G401.6 (cell line): Measurements from ENCODE around the gene FBXL17.

Source experiments
- FAIRE-seq: peaks from 2 replicates; lab custom pipeline; 2012; peaks lifted over from hg19 to GRCh38; lab: Jason Lieb, UNC

The FBXL17 gene

DNA sequence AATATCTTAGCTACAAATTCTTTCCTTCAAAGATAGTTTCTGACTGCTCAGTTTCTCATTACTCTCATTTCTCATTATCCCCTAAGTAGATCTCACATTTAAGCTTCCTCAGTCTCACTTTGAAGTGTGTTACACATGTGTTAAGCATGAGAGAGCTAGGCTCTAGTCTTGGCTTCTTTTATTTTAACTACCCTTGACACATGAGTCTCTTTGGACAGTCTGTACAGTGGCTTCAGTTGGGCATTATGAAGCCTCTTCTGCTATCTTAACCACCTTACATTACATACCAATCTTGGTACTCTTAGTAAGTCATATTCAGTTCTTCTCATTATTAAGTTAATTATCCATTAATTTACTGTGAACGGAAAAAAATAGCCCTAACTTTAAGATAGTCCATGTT lies 232.5 kb downstream of the FBXL17 start:
- no peak for FAIRE-seq

DNA sequence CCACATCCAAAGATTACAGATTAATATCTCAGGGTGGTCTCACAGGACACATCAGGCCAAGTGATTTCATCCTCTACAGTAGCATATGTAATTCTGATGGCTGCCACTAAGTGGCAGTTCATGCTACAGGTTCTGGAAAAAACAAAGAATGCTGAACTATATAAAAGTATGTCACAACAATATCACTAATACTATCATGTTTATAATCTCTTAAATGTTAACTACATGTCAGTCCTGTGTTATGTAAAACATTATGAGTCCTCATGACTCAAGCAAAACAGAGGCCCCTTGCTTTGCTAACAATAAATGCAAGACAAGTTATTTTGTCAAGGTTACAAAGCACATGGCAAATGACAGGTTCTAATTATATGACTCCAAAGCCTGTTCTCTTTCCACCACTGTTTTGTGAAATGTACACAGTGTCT lies 233.2 kb downstream of the FBXL17 start:
- FAIRE-seq: peak; percentile 88

DNA sequence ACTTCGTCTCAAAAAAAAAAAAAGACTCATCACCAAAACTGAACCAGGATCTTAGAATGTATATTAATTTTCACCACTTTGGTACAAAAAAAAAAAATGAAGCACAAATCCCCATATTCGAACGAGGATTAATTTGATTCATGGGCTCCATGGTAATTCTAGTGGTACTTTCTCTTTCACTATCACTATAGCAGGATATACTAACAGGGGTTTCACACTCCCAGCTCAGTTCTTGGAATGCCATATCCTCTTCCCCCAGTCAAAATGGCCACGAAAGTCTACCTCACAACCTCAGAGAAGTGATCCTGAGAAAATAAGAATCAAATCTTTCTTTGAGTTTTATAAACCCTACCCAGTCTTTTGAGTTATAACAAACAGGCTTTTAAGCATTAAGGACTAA lies 235.7 kb downstream of the FBXL17 start:
- no peak for FAIRE-seq

DNA sequence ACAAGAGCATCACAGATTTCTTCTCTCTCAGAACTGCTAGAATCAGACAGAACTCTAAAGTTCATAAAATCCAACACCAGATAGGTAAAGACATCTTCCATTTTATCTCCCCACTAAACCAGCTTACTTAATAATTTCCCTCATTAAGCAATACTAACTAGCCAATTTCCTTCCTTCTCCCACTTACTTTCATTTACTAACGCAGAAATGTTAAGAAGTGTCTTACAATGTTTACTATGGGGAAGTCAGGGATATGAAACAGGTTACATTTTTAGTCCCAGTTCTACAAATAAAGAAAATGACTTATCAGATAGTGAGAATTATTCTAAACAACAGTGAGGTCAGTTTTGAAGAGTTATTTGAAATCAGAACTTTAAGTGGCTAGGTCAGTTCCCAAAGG lies 236.5 kb downstream of the FBXL17 start:
- no peak for FAIRE-seq

DNA sequence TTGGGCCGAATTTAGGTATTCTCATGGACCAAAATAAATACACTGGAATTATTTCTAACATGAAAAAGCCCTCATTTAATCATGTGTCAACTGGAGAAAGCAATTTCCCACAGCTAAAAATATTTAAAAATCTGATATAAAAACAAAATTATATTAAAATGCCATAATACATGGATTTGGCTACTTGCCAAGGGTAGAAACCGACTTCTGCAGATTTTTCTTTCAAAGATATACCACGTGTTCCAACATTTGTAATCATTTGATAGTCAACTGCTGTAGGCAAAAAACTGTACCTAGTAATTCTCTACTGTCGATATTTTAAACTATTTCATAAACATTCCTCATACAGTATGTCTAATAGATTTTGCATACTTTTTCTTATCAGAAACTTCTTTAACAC lies 237.6 kb downstream of the FBXL17 start:
- FAIRE-seq: no peak

DNA sequence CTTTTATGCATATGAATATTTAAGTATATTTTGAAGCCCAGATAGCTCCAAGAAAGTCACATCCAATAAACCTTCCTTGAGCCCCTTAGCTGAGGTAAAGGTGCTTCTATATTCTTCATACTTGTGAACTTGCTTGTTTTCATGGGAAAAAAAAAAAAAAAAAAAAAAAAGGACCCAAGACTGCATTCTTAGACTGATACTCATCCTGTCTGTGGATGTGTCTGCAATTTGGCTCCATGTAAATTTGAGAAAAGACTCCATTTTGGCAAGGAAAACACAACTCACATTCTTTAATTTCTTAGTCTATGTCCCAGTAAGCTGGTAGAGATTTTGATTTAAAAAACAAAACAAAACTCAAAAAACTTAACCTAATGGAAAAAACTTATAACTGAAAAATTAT lies 238.3 kb downstream of the FBXL17 start:
- no peak for FAIRE-seq

DNA sequence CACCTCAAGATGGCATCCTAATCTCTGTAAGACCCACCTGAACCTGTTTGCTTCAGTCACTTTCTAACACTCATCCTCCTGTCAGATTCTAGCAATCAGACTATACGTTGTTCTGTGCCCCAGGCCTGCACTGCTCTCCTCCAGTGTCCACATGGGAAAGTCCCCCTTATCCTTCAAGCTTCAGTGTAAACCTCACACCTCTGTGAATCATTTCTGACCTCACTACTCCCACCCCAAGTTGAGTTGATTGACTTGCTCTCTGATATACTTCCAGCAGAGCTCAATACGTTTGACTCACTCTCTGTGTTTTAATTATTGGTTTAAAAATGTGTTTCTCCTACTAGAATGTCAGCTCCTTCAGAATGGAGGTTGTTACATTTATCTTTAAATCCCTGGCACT lies 240.2 kb downstream of the FBXL17 start:
- FAIRE-seq: no peak

DNA sequence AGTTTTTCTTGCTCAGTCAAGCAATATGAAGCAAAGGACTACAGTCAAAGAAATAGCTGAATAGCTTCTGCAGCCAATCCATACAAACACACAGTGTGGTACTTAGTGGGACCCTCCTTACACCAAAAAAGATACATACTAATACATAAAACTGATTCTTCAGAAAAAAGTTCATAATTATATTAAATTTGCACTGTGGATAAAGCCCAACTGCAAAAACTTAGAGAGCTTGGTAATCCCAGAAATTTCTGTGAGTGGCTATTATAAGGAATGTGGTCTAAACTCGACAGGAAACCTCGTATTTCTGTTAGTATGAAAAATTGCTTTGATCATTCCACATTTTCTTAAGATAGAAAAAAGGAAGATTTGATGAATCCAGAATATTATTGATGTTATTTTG lies 245.4 kb downstream of the FBXL17 start:
- FAIRE-seq: no peak

DNA sequence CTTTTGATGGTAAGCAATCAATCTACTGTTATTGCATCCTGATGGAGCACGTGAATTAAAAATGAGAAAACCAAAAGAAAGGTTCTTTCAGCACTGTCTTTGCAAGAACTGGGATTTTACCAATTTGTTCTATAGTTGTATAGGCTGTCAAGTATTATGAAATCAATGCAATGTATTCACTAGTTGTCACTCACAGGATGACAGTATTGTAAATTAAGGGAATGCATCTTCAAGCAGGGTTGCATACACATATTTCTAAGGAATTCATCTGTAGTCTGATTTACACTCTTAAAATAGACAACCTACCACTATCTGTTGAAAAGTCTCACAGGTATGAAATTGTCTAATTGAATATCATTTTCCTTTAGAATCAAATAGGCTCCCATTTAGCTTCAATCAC lies 252.8 kb downstream of the FBXL17 start:
- FAIRE-seq: no peak

DNA sequence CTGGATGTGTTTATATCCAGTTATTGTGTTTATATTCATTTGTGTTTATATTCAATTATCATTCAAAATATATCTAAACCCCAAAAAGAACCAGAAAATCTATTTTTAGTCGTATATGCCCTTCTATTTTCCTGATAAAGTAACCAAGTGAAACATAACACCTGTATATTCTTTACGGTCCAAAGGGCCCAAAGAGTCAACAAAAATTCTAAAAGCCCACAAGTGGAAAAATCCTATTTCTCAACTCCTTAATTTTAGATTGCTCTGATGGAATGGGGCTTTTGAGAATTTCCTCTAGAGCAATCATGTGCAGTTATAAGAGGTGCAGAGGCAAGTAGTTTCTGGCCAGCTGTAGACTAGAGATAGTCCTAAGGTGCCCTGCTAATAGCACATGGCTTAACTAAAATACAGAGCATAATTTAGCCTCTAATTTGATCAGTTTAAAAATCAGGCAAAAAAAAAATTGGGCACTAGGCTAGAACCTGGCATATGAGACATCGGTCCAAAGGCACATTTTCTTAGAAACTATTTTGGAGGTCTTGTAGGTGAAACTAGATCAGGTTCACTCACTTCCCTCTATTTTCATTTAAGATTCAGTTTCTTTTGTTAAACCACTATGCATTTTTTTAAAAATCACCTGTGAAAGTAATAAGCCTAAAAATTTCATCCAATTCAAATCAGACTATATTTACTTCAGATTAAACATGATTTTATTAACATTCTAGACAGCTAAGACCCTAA lies 256.0 kb downstream of the FBXL17 start:
- no peak for FAIRE-seq

DNA sequence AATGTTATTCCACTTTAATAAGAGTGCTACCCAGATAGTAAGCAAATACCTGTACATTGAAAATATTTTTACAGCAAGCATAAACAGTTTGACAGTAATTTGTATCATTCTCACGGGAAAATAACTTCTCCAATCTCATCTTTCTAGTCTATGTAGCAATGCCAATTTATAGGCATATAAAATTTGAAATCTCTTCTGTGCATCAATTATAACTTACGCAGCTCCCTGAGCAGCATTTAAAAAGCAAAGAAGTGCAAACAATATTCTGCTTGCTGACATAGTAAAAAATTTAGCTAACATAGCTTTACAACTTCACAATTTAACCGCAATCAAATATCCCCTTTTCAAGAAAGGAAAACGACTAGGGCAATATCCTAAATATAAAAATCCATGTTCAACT lies 257.3 kb downstream of the FBXL17 start:
- FAIRE-seq: no peak

DNA sequence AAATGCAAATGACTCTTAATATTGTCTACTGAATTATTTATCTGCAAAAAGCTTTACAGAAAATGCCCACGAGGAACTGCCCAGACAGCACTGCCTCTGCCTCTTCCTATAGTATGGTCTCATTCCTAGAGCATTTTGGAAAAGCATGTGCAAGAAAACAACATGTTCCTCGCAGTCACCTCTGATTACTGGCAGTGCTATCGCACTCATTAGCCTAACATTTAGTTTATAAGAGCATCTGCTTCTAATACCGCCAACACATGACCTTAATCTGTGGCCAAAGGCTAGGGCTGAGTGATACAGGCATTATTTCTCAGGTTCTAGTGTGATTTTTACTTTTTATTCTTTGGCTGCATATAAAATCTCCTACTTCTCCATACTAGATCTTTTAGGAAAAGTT lies 259.2 kb downstream of the FBXL17 start:
- no peak for FAIRE-seq

DNA sequence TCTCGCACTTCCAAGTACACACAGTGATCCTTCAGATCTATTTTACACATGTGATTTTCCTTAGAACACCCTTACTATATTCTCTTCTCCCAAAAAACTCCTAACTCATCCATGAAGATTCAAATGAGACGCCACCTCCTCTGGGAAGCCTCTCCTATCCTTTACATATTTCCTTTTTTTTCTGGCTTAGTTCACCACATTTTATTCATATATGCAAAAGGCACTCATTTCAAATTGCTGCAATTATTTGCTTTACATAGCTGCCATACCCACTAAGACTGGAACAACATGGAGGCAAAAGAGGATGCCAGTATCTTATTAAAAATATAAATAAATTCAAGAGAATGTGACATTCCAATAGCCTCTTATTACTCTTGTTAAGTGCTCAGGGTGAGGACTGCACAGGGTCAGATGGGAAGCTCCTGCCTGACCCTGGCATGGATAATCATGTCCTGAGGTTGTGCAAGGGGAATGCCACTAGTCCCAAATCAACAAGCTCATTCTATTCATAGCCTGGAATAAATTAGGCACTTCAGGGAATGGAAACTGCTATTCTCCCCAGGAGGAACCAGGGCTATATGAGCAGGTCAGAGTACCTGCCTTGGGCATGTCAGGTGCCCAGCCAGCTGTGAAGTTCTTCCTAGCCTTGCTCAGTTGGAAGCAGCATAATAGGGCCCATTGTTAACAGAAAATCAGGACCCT lies 262.9 kb downstream of the FBXL17 start:
- FAIRE-seq: no peak

DNA sequence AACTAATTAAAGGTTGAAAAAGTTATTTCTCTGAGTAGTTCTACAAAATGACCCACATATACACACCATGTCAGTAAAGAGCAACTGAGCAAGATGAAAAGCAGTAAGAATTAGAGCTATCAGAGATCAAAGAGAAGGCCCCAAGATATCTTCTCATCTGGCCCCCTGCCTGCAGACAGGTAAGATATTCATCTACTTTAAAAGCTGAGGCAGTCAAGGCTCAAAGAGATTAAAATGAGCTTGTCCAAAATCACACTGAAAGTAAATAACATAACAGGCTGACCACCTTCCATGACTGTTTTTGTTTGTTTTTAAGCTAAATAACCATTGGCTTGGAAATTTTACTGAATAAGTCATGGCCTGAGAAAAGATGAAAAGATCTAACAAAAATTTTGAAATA lies 266.2 kb downstream of the FBXL17 start:
- FAIRE-seq: no peak

DNA sequence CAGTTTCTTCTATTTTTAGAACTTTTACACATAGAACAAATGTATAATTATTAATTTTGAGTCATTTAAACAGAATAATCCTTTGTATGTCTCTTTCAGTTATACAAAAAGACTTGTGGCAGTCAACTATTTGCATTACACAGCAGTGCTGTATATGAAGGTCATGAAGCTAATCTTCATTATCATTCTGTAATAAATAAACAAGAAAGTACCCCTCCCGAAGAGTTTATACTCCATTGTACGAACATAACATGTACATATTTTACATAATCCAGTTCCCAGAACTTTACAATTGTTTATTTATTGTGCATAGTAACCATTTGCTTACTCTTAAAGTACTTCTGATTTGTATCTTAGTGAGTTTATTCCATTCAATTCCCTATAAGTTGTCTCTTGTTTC lies 267.9 kb downstream of the FBXL17 start:
- no peak for FAIRE-seq

DNA sequence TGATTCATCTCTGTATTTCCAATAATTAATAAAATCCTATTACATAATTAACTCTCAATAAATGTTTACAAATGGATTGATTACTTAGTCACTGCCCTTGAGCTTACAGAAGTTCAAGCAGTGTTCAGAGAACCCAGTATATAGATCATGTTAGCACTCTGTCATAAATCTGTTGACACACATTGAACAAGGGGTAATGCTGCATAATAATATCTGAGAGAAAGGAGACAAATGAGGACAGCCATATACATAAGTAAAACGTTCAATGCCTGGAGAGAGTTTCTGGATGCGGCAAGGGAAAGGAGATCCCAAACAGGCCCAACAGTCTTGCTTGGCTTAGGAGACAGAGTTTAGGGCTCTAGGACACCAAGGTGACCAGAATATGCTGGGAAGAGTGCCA lies 270.2 kb downstream of the FBXL17 start:
- FAIRE-seq: no peak

DNA sequence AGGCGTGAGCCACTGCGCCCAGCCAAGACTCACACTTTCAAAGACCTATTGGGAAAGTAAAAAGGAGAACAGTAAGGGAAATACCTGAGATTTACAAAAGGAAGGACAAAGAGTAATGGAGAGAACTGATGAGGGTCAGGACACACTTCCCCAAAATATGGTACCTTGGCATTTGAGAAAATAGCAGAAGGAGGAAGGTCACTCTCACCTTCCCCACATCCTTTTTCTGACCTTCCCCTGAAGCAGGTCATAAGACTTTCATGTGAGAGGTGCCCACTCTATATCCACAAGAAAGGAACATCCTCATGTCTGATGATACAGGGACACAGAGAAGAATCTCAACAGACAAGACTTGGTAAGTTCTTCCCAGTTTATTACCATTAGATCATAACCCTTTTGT lies 272.8 kb downstream of the FBXL17 start:
- no peak for FAIRE-seq

DNA sequence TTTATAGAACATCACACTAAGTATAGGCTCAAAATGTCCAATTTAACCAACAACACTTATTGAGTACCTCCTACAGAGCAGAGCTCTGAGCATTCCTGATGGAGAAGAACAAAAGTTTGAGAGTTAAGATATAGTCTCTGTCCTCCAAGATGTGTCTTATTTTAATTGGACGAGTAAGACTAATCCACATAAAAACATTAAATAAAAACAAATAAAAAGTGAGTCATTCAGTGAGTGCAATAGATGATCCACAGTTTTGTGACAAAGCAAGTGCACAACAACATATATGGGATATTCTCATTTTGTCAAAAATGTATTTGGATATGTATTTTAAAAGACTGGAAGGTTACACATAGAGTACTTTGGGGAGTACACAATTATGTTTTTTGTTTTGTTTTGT lies 277.4 kb downstream of the FBXL17 start:
- no peak for FAIRE-seq

DNA sequence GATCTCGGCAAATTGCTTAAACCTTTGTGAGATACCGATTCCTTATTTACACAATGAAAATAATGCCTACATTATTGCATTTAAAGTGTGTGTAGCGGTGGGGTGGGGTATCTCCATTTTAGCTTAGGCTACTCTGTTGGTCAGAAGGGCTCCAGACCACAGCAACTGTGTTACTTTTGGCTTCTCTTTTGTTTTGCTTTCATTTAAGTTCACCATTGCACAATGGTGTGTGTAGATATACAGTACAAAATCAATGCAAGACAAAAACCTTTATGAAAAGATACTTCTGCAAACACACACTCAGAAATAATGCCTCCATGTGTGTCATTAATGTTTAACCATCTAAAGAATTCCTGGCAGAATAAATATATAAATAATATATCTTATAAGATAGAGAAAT lies 279.4 kb downstream of the FBXL17 start:
- FAIRE-seq: no peak

DNA sequence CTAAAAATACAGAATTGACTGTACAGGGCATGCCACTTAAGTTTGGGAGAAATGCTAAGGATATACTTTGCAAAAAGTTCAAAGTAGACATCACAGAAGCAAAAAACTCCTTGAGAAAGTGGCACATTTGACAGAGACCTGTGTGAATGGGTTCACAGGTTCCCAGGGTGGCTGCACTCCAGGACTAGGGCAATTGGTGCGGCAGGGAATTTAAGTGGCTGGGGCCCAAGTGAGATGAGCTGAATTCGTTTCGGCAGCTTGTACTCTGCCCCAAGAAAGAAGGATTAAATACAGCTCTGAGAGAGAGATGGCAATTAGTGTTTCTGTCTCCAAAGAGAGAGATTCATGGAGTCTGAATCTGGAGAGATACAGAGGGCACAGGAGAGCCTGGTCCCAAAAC lies 280.1 kb downstream of the FBXL17 start:
- no peak for FAIRE-seq

DNA sequence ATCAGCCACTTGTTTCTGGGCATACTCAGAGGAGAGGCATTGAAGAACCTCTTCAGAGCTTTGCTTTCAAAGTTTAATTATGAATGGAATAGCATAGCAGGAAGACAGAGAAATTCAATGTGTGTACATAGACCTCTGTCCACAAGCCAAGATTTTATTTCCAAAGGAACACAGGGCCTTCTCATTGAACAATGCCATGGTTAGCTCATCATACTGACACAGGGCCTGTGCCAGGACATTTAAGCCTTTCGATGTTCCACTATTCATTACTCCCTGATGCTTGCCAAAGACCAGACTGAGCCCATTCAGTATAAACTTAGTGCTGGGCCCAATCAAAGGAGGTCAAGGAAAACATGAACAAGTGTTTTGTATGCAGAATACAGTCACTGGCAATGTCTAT lies 280.8 kb downstream of the FBXL17 start:
- no peak for FAIRE-seq

DNA sequence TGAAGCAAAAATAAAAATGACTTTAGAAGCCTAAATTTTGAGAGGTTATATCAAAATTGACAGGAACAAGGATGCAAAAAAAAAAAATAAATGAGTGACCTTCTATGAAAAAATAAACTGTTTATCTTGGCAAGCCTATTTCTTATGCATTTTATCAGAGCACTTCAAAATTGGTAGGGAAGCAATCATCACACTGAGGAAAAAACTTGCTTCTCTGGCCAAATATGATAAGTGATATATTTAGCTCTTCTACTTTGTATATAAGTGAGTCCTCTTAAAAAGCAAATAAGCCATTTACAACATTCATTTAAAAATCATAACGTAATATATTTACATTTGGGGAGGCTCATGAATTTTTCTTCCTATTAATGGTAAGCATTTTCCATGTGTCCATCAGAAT lies 287.1 kb downstream of the FBXL17 start:
- FAIRE-seq: no peak

DNA sequence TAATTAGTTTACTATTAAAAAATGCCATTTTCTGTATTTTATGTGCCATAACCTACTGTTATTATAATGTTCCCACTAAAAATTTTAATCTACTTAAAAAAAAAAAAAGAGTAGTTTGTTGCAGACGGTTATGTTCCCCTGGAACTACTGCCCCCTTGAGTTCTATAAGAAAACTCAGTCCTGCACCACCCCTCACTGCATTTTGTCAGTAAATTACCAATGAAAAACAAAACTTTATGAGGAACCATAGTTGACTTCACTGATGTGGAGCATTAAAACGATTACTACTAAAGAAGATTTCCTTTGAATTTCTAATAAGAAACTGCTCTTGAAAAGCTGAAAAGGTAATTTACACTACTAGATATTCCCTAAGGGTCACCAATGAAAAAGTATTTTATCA lies 288.7 kb downstream of the FBXL17 start:
- peak; percentile 76 for FAIRE-seq

DNA sequence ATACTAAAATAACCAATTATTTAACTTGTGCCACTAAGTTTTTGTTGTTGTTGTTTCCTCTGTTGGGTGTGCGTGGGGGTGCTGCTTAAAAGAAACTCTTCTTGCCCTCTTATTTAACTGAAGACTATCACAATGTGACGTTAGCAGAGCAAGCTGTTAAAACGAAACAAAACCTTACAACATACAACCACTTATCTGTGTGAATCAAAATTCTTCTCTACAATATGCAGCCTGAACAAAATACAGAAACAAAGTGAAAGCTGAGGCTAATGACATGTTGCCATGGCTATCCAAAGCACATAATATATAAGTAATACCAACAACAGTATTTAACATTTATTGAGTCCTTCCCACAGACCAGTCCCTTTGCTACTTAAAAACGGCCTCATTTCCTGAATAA lies 291.0 kb downstream of the FBXL17 start:
- no peak for FAIRE-seq
